AG09309 (cell line): Measurements from ENCODE around the gene BRDT.

Experiments used
- DNase-seq: peaks from one replicate; pipeline ENCODE4 v3.0.0-alpha.2; 2010; ENCODE audit warnings: low read depth
- H3K4me3 ChIP-seq: 2 replicates; pipeline ENCODE4 v1.5.1; 2011; ENCODE audit warnings: mild to moderate bottlenecking, low read depth, low read length, moderate library complexity; ENCODE audit not compliant: control insufficient read depth
- CTCF ChIP-seq: IDR thresholded peaks from 2 replicates; pipeline ENCODE4 v1.5.1; 2011; ENCODE audit warnings: mild to moderate bottlenecking, low read depth, low read length, inconsistent platforms; ENCODE audit not compliant: insufficient read depth, control insufficient read depth; ENCODE audit errors: missing control alignments

The BRDT gene

GRCh38 chr1:92051948-92052347 is 102.7 kb downstream of the BRDT start:
- H3K4me3 ChIP-seq, result no peak overlapping the region
- DNase-seq, result no peak
- no peak for TF ChIP-seq CTCF
